ENCODE data around the gene HOXB2.
"Not testable (repeated sequence)": the region's sequence is repeated elsewhere in the genome, so short reads cannot be mapped to it uniquely, and the experiment has no call there.

HOXB2 gene

GRCh38 chr17:48513097-48513496 lies 31.8 kb downstream of the HOXB2 start:
- DNase-seq: no peak

- DNase-seq: no peak
Observed at GRCh38 chr17:48510761-48511604, 33.9 kb downstream of the HOXB2 start.

- DNase-seq: no peak
Observed at GRCh38 chr17:48510381-48510760, 34.5 kb downstream of the HOXB2 start.

DNA sequence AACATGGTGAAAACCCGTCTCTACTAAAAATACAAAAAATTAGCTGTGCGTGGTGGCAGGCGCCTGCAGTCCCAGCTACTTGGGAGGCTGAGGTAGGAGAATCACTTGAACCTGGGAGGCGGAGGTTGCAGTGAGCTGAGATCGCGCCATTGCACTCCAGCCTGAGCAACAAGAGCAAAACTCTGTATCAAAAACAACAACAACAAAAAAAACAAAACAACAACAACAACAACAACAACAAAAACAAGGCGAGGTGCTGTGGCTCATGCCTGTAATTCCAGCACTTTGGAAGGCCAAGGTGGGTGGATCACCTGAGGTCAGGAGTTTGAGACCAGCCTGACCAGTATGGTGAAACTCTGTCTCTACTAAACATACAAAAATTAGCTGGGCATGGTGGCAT lies 35.2 kb downstream of the HOXB2 start:
- DNase-seq: not testable (repeated sequence)

DNA sequence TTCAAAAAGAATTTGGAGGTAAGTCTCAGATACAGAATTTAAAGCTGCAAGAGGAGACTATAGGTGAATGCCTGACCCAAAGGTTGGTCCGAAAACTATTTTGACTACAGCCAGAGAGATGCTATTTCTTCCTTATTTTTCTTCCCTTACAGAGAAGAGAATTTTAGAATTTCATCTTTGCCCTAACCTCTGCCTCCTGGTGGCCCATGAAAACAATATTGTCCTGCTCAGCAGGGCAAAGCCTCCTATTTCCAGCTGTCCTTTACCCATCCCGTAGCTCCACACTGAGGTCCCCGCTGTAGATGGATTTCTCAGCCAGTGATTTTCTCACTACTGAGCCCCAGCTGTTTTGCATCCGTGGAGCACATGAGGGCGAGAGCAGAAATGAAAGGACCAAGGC lies 38.7 kb downstream of the HOXB2 start:
- no peak for DNase-seq

GRCh38 chr17:48505788-48506187 lies 39.1 kb downstream of the HOXB2 start:
- no peak for DNase-seq

DNA sequence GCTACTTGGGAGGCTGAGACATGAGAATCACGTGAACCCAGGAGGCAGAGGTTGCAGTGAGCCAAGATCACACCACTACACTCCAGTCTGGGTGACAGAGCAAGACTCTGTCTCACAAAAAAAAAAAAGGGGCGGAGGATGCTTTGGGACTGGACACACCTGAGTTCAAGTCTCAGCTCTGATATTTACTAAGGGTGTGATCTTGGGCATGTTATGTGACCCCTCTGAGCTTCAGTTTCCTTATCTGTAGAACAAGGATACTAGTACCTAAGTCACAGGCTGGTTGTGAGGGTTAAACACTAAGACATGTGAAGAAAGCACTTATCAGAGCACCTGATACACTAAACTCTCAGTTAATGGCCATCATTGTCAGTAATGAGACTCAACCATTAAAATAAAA lies 40.0 kb downstream of the HOXB2 start:
- DNase-seq: no peak

- DNase-seq: no peak
Observed at GRCh38 chr17:48503747-48504146, 41.2 kb downstream of the HOXB2 start.

DNA sequence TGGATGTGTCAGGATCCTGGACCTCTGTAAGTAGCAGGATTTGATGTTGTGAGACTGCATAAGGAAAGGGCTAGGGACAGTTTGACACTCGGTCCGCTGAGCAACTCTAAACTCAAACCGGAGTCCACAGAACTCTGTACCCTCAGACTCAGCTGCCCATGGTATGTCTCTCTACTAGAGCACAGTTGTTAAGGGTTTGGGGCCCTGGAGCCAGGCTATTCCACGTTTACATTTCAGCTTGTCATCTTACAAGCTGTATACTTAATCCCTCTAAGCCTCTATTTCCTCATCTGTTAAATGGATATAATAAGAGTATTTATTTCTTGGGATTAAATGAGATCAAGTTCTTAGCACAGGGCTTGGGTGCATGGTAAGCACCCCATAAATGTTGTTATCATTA lies 42.0 kb downstream of the HOXB2 start:
- DNase-seq: no peak

DNA sequence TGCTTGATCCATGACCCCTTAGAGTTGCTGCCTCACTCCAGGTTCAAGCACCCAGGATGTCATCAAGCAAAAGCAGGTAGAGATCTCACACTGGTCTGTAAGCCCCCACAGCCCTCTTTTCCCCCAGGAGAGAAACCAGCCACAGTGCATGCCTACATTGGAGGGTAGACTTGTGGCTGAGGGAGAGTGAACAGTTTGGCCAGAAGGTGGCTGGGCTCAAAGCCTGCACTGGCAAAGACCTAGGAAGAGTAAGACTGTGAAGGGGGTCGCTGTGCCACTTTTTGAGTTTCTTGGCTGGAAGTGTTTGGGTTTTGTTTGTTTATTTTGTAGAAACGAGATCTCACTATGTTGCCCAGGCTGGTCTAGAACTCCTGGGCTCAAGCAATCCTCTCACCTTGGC lies 42.6 kb downstream of the HOXB2 start:
- no peak for DNase-seq

DNA sequence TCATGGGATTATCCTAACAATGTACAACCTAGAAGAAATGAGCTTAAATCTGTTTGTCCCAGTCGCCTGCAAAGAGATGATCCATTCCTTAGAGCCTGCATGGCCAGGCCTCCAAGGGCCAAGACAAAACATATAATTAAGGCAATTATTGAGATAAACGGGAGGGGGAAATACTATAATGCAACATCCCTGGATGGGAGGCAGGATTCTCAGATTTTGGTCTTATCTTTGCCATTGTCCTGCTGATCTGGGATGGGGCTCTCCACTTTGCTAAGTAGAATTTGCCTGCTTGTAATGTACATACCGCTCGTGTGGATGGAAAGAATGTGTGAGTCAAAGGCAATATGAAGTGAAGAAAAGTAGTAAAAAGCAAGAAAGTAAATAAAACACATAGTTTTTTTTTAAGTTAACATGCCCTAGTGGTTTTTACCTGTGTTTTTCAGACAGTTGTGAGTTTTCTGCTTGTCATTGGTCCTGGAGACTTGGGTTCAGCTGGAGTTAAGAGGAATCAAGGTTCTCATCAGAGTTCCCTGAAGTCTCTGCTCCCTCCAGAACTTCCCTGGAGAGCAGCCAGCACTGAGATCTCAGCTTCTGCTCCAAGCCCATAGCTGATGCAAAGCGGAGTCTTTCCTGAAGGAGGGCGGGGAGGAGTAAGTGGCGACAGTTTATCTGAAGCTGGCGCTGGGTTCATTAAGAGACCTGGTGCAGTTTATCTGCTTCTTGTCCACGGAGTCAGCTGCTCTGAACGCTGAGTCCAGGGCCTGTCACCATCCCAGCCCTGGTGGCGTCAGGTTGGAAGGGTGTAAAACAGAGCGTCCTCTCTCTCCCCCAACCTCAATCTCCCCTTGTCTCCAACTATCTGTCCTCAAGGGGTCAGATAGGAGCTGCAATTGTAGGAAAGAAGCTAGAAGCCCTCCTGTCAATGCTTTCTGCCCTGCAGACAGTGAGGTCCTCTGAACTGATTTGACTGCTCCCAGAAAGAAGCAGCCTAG lies 44.2 kb downstream of the HOXB2 start:
- DNase-seq: no peak

- no peak for DNase-seq
Observed at GRCh38 chr17:48499735-48500434, 45.0 kb downstream of the HOXB2 start.

DNA sequence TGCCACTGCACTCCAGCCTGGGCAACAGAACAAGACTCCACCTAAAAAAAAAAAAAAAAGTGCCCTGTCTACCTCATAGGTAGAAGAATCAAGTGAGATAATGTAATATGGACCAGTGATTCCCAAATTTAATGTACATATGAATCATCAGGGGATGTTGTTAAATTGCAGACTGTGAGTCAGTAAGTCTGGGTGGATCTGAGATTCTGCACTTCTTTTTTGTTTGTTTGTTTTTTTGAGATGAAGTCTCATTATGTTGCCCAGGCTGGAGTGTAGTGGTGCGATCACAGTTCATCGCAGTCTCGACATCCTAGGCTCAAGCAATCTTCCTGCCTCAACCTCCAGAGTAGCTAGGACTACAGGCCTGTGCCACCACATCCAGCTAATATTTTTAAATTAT lies 45.7 kb downstream of the HOXB2 start:
- DNase-seq: no peak

- no peak for DNase-seq
Observed at GRCh38 chr17:48498164-48498850, 46.6 kb downstream of the HOXB2 start.

GRCh38 chr17:48497103-48497502 lies 47.8 kb downstream of the HOXB2 start:
- no peak for DNase-seq

DNA sequence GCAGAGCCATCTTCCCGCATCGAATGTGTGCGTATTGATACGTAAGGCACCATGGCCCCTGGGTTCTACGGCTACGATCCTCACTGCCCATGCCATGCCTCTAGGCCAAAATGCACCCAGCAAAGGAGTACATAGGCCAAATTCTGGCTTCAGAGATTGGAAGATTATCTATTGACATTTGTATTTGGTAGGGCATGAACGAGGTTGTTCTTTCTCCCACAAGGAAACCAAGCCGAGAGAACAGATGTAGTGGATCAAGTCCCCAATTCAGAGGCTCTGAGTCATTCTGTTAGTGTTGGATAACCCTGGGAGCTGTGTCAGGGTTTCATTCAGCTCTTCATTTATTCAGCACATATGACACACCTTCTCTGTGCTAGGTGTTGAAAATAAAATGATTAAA lies 50.6 kb downstream of the HOXB2 start:
- DNase-seq: no peak

All from NCI-H187 (cell line).